ENCODE measurements around the gene FOXK2.
A peak's percentile ranks its signal among the peaks of the same experiment; 100 is the strongest.

FOXK2 gene

GRCh38 chr17:82518826-82519810 is at the start of gene FOXK2:
Gene FOXK2, plus strand, starts transcription at chr17:82519732. Its CDS starts 157 bp downstream, at chr17:82519889.
- DNase-seq: peak; percentile 97

GRCh38 chr17:82470065-82470464 is 49.5 kb upstream of the FOXK2 start:
- no peak for DNase-seq

GRCh38 chr17:82474223-82475010 is 45.1 kb upstream of the FOXK2 start:
- no peak for DNase-seq

- DNase-seq: no peak
Measured at GRCh38 chr17:82475458-82475857, 44.1 kb upstream of the FOXK2 start.

- no peak for DNase-seq
Measured at GRCh38 chr17:82477934-82478333, 41.6 kb upstream of the FOXK2 start.

- DNase-seq: no peak
Measured at GRCh38 chr17:82479602-82480001, 39.9 kb upstream of the FOXK2 start.

- DNase-seq: no peak
Measured at GRCh38 chr17:82480318-82480717, 39.2 kb upstream of the FOXK2 start.

GRCh38 chr17:82483204-82483660 is 36.3 kb upstream of the FOXK2 start:
- no peak for DNase-seq

GRCh38 chr17:82483836-82484235 is 35.7 kb upstream of the FOXK2 start:
- no peak for DNase-seq

- DNase-seq: no peak
Measured at GRCh38 chr17:82486231-82487094, 33.1 kb upstream of the FOXK2 start.

- no peak for DNase-seq
Measured at GRCh38 chr17:82487910-82488309, 31.6 kb upstream of the FOXK2 start.

GRCh38 chr17:82489117-82489516 is 30.4 kb upstream of the FOXK2 start:
- DNase-seq: no peak

GRCh38 chr17:82489851-82490511 is 29.6 kb upstream of the FOXK2 start:
- DNase-seq: no peak

- no peak for DNase-seq
Measured at GRCh38 chr17:82490512-82491195, 28.9 kb upstream of the FOXK2 start.

- no peak for DNase-seq
Measured at GRCh38 chr17:82491196-82491530, 28.4 kb upstream of the FOXK2 start.

GRCh38 chr17:82491533-82491932 is 28.0 kb upstream of the FOXK2 start:
- no peak for DNase-seq

- no peak for DNase-seq
Measured at GRCh38 chr17:82492643-82493225, 26.8 kb upstream of the FOXK2 start.

- no peak for DNase-seq
Measured at GRCh38 chr17:82493226-82493781, 26.2 kb upstream of the FOXK2 start.

- DNase-seq: peak; percentile 93
Measured at GRCh38 chr17:82494236-82495055, 25.1 kb upstream of the FOXK2 start.

All from activated CD4-positive, alpha-beta T cell treated with anti-CD3 and anti-CD28 coated beads, Interleukin-2, Interleukin-6, amounts not matched to agents 100 ng/mL and 50 ng/mL, durations not matched to agents 16 hours and 8 hours (primary cell).